MM.1S (cell line): ENCODE measurements around the gene TNFRSF4.

Source experiments
- DNase-seq: peaks from one replicate; pipeline ENCODE4 v3.0.0-alpha.2; 2015
- H2AFZ ChIP-seq: fragments of 300-600 bp; sonication (generic); 2 replicates; pipeline ENCODE4 v1.6.0; 2016; ENCODE audit warnings: antibody characterized with exemption, low read length
- H3F3A ChIP-seq: fragments of 300-600 bp; sonication (generic); 2 replicates; pipeline ENCODE4 v1.6.1; 2016; ENCODE audit warnings: mild to moderate bottlenecking, antibody characterized with exemption, low read length, moderate library complexity, mixed read lengths; ENCODE audit not compliant: insufficient read depth
- H3K27ac ChIP-seq: fragments of 300-600 bp; sonication (generic); 2 replicates; pipeline ENCODE4 v1.5.1; 2016; ENCODE audit warnings: mild to moderate bottlenecking, low read length
- H3K27me3 ChIP-seq: fragments of 300-600 bp; sonication (generic); replicated peaks from 2 replicates; pipeline ENCODE4 v1.6.0; 2016; ENCODE audit warnings: low read length; ENCODE audit not compliant: insufficient read depth
- H3K36me3 ChIP-seq: fragments of 300-600 bp; sonication (generic); replicated peaks from 2 replicates; pipeline ENCODE4 v1.6.1; 2016; ENCODE audit warnings: mild to moderate bottlenecking, low read length, mixed read lengths; ENCODE audit not compliant: insufficient read depth
- H3K4me1 ChIP-seq: fragments of 300-600 bp; sonication (generic); 2 replicates; pipeline ENCODE4 v1.6.1; 2016; ENCODE audit warnings: low read length, mixed read lengths
- H3K4me2 ChIP-seq: fragments of 300-600 bp; sonication (generic); 2 replicates; pipeline ENCODE4 v1.6.0; 2016; ENCODE audit warnings: low read depth, low read length
- H3K4me3 ChIP-seq: fragments of 300-600 bp; sonication (generic); 2 replicates; pipeline ENCODE4 v1.5.1; 2016; ENCODE audit warnings: low read length, mixed read lengths
- H3K79me2 ChIP-seq: fragments of 300-600 bp; sonication (generic); 2 replicates; pipeline ENCODE4 v1.6.1; 2016; ENCODE audit warnings: mixed run types, low read length, mixed read lengths
- H3K9ac ChIP-seq: fragments of 300-600 bp; sonication (generic); 2 replicates; pipeline ENCODE4 v1.6.1; 2016; ENCODE audit warnings: low read length, mixed read lengths
- H3K9me2 ChIP-seq: fragments of 300-600 bp; sonication (generic); replicated peaks from 2 replicates; pipeline ENCODE4 v1.6.1; 2016; ENCODE audit warnings: mild to moderate bottlenecking, low read length, mixed read lengths; ENCODE audit not compliant: insufficient read depth
- H3K9me3 ChIP-seq: fragments of 300-600 bp; sonication (generic); replicated peaks from 2 replicates; pipeline ENCODE4 v1.6.1; 2016; ENCODE audit warnings: mild to moderate bottlenecking, low read length, mixed read lengths; ENCODE audit not compliant: insufficient read depth
- H4K20me1 ChIP-seq: fragments of 300-600 bp; sonication (generic); 2 replicates; pipeline ENCODE4 v1.6.1; 2016; ENCODE audit warnings: mild to moderate bottlenecking, low read length, moderate library complexity, mixed read lengths; ENCODE audit not compliant: insufficient read depth
- EZH2 ChIP-seq: fragments of 300-600 bp; sonication (generic); optimal IDR thresholded peaks from 2 replicates; pipeline ENCODE3; 2017; ENCODE audit warnings: low read depth, mild to moderate bottlenecking, antibody characterized with exemption, low read length, mixed read lengths
- EZH2phosphoT487 ChIP-seq: fragments of 300-600 bp; sonication (generic); IDR thresholded peaks from 2 replicates; pipeline ENCODE4 v1.6.1; 2018; ENCODE audit warnings: antibody characterized with exemption, low read length
- TF ChIP-seq, protein P1 (sequence below): fragments of 300-600 bp; sonication (generic); IDR thresholded peaks from 2 replicates; pipeline ENCODE4 v1.5.1; 2016; ENCODE audit warnings: antibody characterized with exemption, low read length, mixed read lengths

TNFRSF4 gene

DNA sequence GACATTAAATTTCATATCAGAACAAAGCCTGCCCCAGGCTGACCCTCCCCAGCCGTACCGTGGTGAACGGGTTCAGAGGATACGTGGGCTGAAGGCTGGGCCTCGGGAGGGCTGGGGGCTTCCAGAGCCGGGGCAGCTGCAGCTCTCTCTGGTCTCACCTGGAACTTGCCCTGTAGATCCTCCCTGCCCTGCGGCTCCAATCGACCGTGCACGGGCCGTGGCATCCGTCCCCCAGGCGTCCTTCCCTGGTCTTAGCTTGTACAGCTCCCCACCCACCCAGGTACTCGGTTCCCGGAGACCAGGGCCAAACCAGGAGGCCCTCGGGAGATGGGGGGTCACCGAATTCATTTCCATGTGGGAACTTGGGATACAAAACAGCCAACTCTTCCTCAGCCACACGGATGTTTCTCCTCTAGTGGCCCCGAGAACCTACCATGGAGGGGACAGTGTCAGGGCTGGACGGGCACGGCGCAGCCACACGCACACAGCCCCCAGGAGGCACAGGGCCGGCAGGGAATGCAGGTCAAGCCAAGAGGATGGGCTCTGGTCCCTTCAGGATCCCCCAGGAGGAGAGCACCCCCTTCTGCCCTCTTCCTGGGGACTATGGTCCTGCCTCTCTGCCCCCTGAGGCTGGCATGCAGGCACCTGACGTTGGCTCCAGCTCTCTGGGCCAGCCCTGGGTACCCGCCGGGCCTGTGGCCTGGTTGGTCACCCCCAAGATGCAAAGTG is 21.2 kb upstream of the TNFRSF4 start:
- Histone ChIP-seq H3K27me3 (peaks cover 30% of the 10 kb centered on the region), H3K4me1 (no peaks in the 10 kb centered on the region), H3K79me2 (peaks cover 20% of the 10 kb centered on the region), H3K36me3 (no peaks in the 10 kb centered on the region), H3K4me2 (no peak overlapping the region), H2AFZ (no peak overlapping the region), H4K20me1 (no peaks in the 10 kb centered on the region), H3K9ac (no peak overlapping the region), H3K4me3 (no peak overlapping the region), H3F3A (no peaks in the 10 kb centered on the region), H3K9me3 (no peaks in the 10 kb centered on the region), H3K27ac (no peak overlapping the region), H3K9me2 (no peaks in the 10 kb centered on the region)
- TF ChIP-seq, protein P1, sequence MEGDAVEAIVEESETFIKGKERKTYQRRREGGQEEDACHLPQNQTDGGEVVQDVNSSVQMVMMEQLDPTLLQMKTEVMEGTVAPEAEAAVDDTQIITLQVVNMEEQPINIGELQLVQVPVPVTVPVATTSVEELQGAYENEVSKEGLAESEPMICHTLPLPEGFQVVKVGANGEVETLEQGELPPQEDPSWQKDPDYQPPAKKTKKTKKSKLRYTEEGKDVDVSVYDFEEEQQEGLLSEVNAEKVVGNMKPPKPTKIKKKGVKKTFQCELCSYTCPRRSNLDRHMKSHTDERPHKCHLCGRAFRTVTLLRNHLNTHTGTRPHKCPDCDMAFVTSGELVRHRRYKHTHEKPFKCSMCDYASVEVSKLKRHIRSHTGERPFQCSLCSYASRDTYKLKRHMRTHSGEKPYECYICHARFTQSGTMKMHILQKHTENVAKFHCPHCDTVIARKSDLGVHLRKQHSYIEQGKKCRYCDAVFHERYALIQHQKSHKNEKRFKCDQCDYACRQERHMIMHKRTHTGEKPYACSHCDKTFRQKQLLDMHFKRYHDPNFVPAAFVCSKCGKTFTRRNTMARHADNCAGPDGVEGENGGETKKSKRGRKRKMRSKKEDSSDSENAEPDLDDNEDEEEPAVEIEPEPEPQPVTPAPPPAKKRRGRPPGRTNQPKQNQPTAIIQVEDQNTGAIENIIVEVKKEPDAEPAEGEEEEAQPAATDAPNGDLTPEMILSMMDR = no peak
- no peak for TF ChIP-seq EZH2
- TF ChIP-seq EZH2phosphoT487 = no peak
- DNase-seq = no peak

DNA sequence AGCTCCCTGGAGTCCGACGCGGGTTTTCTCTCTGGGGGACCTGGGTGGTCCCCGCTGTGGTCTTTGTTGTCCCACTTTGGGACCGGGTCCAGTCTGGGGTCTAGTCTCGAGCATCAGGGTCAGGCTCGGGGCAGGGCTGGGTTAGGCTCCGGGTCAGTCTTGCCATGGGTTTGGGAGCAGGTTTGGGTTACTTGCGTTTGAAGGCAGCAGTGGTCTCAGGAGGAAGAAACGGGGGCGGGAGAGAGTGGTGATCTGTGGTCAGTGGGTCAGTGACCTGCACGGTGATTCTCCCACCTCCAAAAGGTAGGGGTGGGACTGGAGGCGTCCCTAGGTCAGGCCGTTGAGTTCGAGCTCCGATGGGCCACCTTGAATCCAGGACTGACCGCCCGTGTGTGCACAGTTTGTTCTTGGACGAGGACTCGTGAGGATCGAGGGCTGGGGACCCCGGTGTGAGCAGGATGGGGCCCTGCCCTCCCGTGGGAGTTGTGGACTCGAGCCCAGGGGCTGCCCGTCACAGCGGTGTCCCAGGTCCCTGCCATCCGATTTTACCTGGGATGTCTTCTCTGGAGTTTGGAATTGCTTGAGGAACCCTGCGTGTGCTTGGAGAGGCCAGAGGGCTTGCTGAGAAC is 20.3 kb upstream of the TNFRSF4 start:
- no peak for DNase-seq
- TF ChIP-seq EZH2phosphoT487 (no peak), EZH2 (no peak)
- TF ChIP-seq, protein P1 = no peak
- Histone ChIP-seq H3F3A (no peaks in the 10 kb centered on the region), H3K79me2 (peaks cover 29% of the 10 kb centered on the region), H3K9me2 (no peaks in the 10 kb centered on the region), H3K4me2 (no peak overlapping the region), H3K9me3 (no peaks in the 10 kb centered on the region), H3K9ac (no peak overlapping the region), H4K20me1 (no peaks in the 10 kb centered on the region), H3K4me3 (no peak overlapping the region), H3K27me3 (peaks cover 21% of the 10 kb centered on the region), H3K27ac (no peak overlapping the region), H2AFZ (no peak overlapping the region), H3K36me3 (no peaks in the 10 kb centered on the region), H3K4me1 (0 out of 2 replicates have a peak, but pooled peaks cover 3% of the 10 kb centered on the region)

DNA sequence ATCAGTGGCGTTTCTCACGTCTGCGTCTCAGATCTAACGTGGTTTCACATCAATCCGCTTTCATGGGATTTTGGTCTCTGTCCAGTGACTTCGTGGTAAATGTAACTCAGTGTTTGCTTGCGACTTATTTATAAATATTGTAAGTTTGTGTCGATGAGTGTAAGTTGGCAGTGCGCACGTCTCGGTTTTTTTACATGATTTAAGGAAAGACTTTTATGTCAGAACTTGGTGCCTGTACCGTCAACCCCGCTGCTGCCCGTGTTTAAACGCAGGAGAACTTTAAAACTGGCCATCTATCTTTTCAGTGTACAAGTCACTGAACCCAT is 19.6 kb upstream of the TNFRSF4 start:
- TF ChIP-seq EZH2phosphoT487 = no peak
- TF ChIP-seq, protein P1 = no peak
- no peak for TF ChIP-seq EZH2
- Histone ChIP-seq H3K27ac (no peak overlapping the region), H3K4me3 (no peak overlapping the region), H3F3A (no peaks in the 10 kb centered on the region), H3K9ac (no peak overlapping the region), H4K20me1 (no peaks in the 10 kb centered on the region), H3K4me2 (no peak overlapping the region), H3K9me3 (no peaks in the 10 kb centered on the region), H3K9me2 (no peaks in the 10 kb centered on the region), H3K36me3 (0 out of 2 replicates have a peak, but pooled peaks cover 1% of the 10 kb centered on the region), H3K4me1 (0 out of 2 replicates have a peak, but pooled peaks cover 3% of the 10 kb centered on the region), H2AFZ (no peak overlapping the region), H3K79me2 (peaks cover 37% of the 10 kb centered on the region), H3K27me3 (peaks cover 13% of the 10 kb centered on the region)
- no peak for DNase-seq
